GM19397 (cell line): ENCODE results near the gene CROCC2.

Source experiments
- ATAC-seq: cut with Tn5 transposase; IDR thresholded peaks from one replicate; pipeline ENCODE4 v1.9.1; 2021; ENCODE audit warnings: mild to moderate bottlenecking, moderate library complexity; ENCODE audit not compliant: unreplicated experiment

CROCC2 gene

DNA sequence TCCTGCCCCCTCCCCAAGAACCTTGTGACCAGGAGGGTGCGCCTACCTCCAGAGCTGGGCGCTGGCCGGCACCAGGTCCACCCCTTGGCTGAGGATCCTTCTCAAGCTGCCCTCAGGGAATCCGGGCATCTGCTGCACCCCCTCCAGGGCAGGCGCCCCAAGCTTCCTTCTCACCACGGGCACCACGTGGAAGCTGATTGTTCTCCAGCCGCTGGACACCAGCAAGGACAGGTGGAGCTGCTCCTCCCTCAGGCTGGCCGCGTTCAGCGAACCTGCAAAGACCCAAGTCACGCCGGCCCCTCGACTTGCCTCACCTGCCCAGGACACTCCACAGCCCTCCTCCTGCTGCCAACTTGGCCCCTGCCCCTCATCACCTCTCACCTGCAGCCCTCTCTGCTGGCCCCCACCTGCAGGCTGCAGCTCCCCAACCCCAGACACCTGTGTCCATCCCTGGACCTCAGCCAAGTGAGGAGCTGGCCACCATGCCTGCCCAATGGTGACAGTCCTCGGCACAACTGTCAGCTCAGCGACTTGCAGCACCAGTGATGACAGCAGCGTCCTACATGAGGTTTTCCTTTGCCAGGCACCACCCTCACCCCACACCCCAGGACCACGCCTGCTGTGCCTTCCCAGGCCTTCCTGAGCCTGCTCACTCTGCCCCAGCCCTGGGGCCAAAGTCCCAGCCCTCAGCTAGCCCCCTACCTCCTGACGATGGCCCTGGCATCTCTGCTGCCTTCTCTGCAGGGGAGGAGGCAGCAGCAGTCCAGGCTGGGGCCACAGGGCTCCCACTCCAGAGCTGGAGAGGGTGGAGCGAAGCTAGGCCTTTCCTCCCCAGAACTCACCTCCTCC is 14.4 kb upstream of the CROCC2 start:
- ATAC-seq, result no peak

GRCh38 chr2:240892356-240892755 is 13.8 kb upstream of the CROCC2 start:
- no peak for ATAC-seq

- no peak for ATAC-seq
Measured at GRCh38 chr2:240892925-240893324, 13.2 kb upstream of the CROCC2 start.

GRCh38 chr2:240893363-240893844 is 12.7 kb upstream of the CROCC2 start:
- ATAC-seq, result no peak

DNA sequence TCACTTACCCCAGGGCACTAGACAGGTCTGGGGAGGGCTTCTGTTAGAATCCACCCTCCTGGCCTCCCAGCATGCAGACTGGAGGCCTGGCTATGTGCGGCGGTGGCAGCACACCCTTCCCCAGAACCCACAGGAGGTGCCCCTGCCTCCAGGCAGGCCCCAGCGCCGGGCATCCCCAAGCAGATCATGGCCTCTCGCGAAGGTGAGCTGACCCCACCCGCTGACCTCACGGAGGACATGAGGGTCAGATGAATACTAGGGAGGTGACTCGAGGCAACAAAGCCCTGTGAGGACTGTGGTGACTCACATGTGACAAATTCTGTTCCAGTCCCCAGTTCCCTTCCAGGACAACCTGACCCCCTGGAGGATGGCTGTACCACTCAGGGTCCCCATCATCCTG is 12.1 kb upstream of the CROCC2 start:
- no peak for ATAC-seq

DNA sequence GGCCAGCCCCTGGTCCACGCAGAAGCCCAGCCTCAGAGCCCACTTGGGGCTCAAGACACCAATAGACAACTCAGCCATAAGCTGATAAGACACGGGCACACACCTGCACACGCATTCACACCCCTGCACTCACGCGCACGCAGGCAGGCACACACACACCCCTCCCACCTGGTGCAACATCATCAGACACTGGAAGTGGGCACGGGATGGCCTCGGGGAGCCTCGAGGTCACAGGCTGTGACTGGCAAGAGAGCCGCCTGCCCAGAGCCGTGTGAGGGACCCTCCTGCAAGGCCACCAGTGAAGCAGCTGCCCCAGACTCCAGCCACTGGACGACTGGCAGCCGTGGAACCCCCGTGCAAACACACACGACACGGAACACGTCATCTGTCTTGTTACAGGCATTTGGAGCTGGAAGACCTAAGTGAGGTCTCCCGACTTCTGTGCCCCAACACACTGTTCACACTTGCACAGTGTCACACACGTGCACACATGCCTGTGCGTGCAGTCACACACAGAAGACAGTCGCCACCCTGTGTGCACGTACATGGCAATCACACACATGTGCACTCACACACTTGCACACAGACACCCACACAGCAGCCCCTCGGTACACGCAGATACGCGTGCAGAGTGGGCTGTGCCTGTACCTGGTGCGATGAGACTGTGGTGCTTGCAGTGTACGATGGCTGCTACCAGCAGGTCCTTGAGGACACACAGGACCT is 11.1 kb upstream of the CROCC2 start:
- no peak for ATAC-seq

DNA sequence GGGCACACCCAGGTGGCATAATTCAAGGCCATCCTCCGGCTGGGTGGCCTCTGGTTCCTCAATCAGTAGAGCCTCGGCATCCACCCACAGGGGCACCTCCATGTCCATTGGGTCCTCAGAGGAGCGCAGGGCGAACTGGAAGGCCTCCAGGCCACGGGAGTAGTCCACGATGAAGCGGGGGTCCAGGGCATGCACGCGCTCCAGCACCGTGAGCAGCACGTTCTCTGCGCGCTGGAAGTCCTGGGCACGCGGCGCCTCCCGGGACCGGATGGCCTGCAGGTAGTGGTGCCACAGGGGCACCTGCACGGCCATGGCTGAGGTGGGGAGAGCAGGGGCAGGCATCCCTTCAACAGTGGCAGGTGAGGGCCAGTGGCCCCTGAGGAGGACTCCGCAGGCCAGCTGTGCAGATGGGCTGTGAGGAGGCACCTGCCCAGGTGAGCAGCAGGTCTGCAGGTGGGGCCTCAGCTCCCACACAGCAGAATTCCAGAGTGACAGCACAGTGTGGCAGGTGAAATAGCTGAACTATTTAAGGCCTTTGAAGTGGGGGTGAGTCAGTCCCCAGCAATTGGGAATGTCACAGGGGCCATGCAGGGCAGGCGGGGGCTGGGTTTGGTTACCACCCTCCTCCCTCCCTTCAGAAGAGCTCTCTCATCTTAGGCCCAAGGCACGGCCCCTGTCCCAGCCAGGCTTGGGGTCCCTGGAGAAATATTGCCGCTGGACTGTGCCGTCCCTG is 10.3 kb upstream of the CROCC2 start, which contains the start of gene MAB21L4:
TSS of gene MAB21L4 (minus strand) at position 501 of the 733 bp plus-strand sequence. CDS start at position 342, 159 bp downstream.
- no peak for ATAC-seq

- ATAC-seq, result no peak
Measured at GRCh38 chr2:240896394-240896793, 9.7 kb upstream of the CROCC2 start.

DNA sequence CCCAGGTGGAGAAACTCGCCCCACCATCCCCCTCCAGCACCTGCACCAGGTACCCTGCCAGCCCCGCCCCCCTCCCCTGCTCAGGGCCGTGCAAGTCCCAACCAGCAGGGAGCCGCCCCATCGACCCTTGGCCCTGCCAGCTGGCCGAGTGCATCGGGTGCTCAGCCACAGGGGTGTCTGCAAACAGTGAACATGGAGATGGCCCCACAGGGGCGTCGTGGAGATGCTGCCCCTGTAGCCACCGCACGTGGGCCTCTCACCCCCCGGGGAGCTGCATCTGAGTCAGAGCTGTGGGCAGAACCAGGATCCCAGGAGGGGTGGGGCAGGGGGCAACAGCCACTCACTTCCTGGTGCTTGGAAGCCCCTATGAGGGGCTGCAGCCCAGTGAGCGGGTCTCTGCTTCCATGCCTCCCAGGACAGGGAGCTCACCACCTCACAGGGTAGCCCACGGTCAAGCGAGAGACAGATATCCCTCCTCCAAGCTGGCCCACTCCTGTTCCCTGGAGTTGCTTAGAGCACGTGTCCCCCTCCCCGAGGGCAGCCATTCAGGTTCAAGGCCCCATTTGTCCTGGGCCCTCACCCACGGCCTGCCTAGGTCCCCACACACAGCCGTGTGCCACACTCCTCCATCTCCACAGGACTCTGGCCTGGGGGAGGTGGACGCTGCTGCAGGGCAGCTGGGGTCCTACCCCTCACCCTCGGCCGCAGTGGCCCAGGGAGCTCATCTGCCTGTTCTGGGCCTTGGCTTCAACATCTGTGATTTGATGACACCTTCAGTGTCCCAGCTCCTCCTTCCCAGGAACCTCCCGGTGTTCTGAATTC is 9.1 kb upstream of the CROCC2 start:
- ATAC-seq, result no peak

DNA sequence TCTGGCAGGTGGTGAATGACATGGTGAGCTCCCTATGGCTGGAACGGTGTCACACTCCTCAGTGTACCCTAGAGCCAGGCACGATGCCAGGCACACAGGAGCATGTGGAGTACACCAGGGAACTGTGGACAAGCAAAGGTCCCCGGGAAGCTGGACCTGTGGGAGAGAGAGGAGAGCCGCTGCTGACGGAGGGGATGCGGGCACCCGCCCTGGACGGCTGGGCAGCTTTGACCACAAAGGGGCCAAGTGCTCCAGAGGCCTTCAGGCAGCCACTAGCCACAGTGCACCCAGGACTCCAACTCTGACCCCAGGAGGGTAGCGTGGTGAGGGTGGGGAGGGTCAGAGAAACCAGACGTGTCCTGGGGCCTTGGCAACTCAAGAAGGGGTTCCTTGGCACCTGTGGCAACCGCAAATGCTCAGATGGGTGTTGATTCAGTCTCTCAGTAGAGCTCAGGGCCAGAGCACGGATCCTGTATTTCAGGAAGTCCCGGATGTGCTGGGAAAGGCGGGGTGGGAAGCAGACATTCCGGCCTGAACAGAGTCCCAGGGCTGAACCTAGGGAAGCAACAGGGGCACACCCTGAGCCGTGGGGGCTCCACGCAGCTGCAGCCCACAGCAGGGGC is 7.9 kb upstream of the CROCC2 start:
- ATAC-seq, result no peak

DNA sequence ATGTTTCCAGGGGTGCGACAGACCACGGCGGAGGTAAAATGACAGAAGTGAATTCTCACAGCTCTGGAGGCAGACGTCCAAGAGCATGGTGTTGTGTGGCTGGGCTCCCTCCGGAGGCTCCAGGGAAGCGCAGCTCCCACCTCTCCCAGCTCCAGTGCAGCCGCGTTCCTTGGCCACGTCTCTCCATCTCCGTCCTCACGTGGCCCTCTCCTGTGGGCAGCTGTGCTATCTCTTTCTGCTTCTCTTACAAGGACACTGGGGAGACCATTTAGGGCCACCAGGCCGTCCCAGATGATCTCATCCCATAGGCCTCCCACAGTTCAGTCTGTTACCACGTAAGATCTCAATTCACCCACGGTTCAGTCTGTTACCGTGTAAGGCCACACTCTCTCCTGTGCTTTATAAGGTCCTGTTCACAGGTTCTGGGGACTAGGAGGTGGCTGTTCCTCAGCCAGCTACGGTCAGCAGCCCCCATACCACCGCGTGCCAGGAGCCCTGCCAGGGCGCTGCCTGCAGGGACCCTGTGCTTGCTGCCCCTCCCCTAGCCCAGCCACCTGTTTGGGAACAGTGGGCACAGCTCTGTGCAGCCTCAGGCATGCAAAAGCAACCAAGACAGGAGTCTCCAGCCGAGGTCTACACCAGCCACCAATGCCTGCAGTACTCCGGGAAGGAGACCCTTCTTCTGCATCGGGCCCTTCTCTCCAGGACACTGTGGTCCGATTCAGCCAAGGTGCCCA is 7.2 kb upstream of the CROCC2 start:
- ATAC-seq, result no peak

DNA sequence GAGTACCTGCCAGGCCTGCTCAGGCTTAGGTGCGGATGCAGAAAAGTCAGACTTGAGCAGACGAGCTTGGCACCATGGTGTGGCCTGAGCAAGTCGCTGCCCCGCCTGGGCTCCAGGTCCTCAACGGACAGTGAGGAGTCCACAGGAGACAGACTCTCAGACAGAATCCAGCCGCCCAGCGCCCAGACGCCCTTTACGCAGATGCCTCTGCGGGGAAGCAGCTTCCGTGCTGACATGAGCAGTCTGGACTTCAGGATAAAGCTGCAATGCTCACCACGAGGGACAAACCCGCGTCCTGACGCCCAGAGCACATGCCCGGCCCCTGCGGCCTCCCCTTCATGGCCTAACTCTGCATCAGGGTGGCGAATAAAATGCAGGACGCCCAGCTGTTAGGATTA is 6.7 kb upstream of the CROCC2 start:
- ATAC-seq, result no peak

GRCh38 chr2:240900141-240900860 is 5.8 kb upstream of the CROCC2 start:
- no peak for ATAC-seq

DNA sequence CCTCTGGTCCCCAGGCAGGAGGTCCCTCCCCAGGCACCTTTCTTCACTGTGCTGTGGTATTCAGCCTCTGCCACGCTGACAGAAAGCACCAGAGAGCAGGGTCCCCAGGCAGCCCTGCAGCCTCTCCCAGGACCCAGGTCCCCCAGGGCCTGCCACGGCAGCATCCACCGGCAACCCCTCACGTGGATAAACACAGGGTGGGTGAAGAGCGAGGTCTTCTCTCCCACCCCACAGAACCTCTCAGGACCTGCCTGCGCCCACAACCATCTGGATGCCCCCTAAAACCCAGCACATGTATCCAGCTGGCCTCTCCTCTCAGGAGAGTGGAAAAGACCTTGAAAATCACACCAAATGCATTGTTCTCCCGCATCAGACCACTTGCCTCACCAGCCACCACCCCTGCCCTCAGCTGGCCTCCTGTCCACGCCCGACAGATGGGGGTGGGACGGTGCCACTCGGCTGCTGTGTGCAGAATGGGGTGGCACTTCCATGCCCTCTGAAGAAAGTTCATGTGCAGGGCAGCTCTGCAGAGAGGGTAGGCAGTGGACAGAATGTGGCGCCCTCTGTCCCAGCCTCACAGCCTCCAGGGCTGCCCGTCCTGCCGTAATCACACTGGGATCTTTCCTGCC is 4.0 kb upstream of the CROCC2 start:
- no peak for ATAC-seq

DNA sequence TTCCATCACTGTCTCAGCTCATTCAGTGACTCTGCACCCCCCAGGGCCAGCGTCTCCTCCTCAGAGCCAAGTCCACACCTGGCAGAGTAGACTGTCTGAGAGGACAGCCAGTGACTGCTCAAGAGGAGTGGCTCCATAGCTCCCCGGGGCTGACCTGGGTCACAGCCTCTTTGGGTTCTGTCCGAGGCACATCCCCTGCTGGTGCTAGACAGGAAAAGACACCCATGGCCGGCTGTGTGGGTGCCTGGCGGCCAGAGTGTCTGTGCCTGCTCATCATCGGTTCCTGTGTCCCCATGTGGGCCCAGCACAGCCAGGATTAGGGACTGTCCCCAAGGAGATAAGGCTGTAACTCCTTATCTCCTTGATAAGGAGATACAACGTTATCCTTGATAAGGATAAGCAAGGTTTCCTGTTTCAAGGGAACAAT is 3.5 kb upstream of the CROCC2 start:
- ATAC-seq, result no peak

DNA sequence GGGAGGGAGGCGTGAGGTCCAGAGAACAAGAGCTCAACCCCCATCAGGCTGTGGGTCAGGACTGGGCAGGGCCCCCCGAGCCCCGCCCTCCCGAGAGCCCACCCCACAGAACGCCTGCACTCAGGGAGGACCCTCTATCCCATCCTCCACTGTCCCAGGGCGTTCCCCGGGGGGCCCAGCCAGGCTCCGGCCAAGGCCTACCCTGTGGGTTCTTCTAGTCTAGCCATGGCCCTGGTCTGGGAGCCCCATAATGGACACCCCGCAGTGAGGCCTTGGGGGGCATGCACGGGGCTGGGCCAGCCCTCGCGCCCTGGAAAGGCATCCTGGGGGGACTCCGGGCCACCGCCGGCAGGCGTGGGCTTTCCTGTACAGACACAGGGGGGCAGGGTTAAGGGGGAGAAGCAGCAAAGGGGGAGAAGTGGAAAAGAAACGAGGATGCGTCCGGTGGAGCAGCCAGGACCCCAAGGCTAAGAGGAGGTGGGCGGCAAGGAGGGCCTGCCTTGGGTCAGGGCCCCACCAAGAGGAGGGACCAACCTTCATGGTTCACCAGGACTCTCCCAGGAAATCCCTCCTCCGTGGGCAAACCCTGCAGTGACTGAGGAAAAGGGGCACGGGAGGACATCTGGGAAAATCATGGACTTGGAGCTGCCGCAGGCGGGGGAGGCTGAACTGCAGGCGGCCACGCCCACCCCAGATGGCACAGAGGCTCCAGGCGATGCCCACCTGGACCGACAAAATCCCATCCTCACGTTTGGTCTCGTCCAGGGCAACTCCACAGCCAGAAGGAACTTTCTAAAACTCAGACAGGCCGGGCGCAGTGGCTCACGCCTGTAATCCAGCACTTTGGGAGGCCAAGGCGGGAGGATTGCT is 2.7 kb upstream of the CROCC2 start:
- ATAC-seq, result no peak
